HG03439 (cell line): ENCODE results near the gene CAB39L.
A peak's percentile ranks its signal among the peaks of the same experiment; 100 is the strongest.

ENCODE experiments used
- ATAC-seq: cut with Tn5 transposase; IDR thresholded peaks from one replicate; pipeline ENCODE4 v1.9.1; 2021; ENCODE audit warnings: mild to moderate bottlenecking, moderate library complexity; ENCODE audit not compliant: unreplicated experiment

Gene CAB39L

GRCh38 chr13:49443704-49444523 is at the start of gene CAB39L, which contains the start of gene SETDB2:
CAB39L (minus strand) TSS chr13:49444064; CDS start chr13:49382910, 61,154 bp downstream.
SETDB2 (plus strand) TSS chr13:49444274; CDS start chr13:49451894, 7,620 bp downstream.
- ATAC-seq = peak; percentile 94

- ATAC-seq = no peak
Measured at GRCh38 chr13:49488563-49488962, 44.7 kb upstream of the CAB39L start.

- no peak for ATAC-seq
Measured at GRCh38 chr13:49481788-49482187, 37.9 kb upstream of the CAB39L start.

- no peak for ATAC-seq
Measured at GRCh38 chr13:49476529-49476928, 32.7 kb upstream of the CAB39L start.

- ATAC-seq = no peak
Measured at GRCh38 chr13:49472186-49472585, 28.3 kb upstream of the CAB39L start.

GRCh38 chr13:49466292-49466838 is 22.5 kb upstream of the CAB39L start:
- no peak for ATAC-seq

- ATAC-seq = no peak
Measured at GRCh38 chr13:49464621-49465325, 20.9 kb upstream of the CAB39L start.

GRCh38 chr13:49464085-49464484 is 20.2 kb upstream of the CAB39L start:
- no peak for ATAC-seq

- ATAC-seq = no peak
Measured at GRCh38 chr13:49459580-49459979, 15.7 kb upstream of the CAB39L start.

GRCh38 chr13:49457221-49457620 is 13.4 kb upstream of the CAB39L start:
- no peak for ATAC-seq

- no peak for ATAC-seq
Measured at GRCh38 chr13:49456156-49456555, 12.3 kb upstream of the CAB39L start.

- ATAC-seq = peak; percentile 18
Measured at GRCh38 chr13:49455007-49455398, 11.1 kb upstream of the CAB39L start.

- ATAC-seq = peak; percentile 88
Measured at GRCh38 chr13:49454388-49455006, 10.6 kb upstream of the CAB39L start.

- ATAC-seq = no peak
Measured at GRCh38 chr13:49453465-49453864, 9.6 kb upstream of the CAB39L start.

GRCh38 chr13:49452725-49453457 is 9.0 kb upstream of the CAB39L start:
- no peak for ATAC-seq

GRCh38 chr13:49450105-49450819 is 6.4 kb upstream of the CAB39L start:
- ATAC-seq = no peak

- ATAC-seq = no peak
Measured at GRCh38 chr13:49448753-49449152, 4.9 kb upstream of the CAB39L start.

- no peak for ATAC-seq
Measured at GRCh38 chr13:49446473-49446872, 2.6 kb upstream of the CAB39L start.

- peak; percentile 3 for ATAC-seq
Measured at GRCh38 chr13:49444524-49445395, 896 bp upstream of the CAB39L start.
